Cerebellar nuclear complex (tissue), 1 donor: Measurements from ENCODE around the gene ZFR2.
"Not testable (repeated sequence)": the region's sequence is repeated elsewhere in the genome, so short reads cannot be mapped to it uniquely, and the experiment has no call there.

ENCODE experiments used
- DNase-seq, 2 experiments: peaks; one replicate each; lab custom pipeline; 2025; lab: John Stamatoyannopoulos, UW

The ZFR2 gene

DNA sequence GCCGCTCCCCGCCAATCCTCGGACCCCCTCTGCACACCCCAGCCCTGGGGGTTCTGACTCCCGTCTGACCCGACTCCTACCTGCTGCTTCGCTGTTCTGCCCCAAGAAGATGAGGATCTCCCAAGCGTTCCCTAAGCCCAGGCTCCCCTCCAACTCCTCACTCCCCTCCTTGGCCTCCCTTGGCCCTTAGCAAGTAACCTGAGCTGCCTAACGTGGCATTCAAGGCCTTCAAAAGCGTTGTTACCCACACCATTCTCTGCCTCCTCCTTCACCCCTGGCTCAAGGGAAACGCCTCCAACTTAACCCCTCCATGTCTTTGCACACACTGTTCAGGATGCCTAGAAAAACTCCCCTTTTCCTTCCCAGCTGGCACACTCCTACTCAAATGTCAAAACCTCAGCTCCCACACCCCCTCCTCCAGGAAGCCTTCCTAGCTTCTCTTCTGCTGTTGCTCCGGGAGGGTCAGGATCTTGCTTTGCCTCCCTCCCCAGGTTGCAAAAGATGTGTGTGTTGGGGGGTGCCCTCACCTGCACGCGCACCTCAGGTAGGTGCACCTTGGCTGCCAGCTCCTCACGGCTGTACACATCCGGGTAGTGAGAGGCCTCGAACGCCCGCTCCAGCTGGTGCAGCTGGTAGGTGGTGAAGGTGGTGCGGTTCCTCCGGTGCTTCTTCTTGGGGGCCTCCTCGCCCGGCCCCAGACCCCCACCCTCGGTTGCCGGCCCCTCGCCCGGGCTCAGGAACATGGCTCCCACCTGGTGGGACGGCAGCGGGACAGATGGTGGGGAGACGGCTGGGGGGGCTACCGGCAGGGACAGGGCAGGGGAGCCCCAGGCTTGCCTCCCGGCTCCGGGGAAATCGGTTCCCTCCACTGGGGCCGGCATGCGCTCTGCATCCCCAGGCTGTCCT lies 97.6 kb downstream of the ZFR2 start:
- DNase-seq = no peak

DNA sequence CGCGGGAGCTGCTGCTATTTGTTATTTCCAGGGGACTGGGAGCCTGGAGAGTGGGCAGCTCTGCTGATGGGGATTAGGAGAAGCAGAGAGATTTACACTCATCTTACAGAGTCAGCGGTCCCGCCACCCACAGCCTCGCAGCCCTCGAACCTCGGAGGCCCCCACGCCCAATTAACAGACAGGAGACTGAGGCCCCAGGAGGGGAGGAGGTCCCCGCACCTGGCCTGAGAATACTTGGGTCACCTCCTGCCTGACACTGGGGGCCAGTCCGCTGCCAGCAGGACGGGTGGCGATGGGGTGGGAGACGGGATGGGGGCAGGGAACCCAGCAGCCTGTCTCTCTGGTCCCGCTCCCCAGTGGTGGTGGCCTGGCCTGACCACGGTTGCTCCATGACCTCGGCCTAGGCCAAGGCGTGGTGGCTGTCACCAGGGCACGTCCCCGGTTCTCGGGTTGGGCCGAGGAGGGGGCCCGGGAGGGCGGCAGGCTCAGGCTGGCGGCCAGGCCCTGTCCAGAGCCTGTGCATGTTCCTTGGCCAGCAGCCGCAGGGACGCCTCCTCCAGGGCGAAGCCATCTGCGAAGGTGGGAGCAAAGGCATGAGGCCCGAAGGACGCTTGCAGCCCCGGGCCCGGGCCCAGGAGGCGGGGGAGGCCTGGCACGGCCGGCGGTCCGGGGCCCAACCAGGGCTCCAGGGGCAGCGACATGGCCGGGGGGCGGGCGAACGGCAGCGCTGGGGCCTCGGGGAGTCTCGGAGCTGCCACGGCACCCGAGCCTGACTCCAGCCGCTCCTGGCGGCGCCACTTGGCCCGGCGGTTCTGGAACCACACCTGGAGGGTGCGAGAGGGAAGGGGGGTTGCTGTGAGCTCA lies 98.5 kb downstream of the ZFR2 start:
- no peak for DNase-seq

DNA sequence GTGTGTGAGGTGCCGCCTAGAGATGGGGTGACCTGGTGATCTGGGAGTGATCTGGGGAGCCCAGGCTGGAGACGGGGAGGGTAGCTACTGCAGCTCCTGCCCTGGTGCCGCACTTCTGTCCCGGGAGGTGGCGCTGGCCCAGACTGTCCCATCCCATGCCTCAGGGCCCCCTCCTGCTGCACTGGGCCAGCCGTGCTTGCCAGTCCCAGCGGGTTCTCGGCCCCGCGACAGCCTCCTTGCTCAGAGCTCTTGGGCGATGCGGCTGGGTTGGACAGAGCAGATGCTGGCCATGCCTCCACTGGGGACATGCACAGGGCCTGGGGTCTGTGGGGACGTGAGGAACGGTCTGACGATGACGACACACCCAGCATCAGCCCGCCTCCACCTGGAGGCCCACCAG lies 99.3 kb downstream of the ZFR2 start:
- no peak for DNase-seq

DNA sequence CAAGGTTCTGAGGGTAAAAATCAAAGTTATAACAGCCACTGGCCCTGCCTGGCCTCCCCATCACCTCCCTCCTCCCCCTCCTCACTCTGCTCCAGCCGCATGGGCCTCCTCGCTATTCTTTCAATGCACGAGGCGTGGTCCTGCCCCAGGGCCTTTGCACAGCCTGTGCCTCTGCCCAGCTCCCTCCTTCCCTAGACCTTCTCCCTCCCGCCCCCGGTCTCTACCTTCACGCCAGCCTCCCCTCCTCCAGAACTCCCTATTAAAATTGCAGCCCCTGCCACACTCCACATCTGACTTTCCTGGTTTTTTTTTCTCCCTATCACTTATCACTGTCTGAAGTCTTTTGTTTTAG lies 100.1 kb downstream of the ZFR2 start:
- no peak for DNase-seq

DNA sequence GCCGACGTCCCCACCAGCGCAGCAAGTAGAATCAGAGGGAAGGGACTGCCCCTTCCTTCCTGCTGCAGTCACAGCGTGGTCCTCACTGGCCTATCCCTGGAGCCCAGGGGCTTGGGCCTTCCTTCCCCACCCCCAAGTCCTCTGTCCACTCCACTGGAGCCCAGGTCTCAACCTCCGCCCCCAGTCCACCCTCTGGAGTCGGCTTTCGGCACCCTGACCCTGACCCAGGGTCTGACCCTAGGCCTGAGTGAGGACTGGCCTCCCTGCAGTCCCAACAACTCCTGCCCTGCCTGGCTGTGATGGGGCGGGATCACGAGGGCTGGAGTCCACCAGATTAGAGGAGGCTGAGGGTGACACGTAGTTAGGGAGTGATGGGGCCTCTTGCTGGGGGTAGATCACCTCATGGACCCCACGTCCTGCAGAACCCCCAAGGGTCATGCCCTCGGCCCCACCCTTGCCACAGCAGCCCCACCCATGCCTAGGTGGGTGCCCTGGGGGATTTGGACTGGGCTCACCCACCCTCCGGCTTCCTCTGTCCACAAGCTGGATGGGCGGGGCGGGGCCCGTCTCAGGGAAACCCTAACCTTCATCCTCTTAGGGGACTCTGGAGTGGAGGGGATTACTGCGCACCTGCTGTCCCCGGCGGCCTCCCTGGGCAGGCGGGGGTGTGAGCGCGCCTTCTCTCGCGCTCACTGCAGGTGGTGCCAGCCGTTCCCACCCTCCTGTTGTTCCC lies 100.7 kb downstream of the ZFR2 start:
- DNase-seq = no peak

DNA sequence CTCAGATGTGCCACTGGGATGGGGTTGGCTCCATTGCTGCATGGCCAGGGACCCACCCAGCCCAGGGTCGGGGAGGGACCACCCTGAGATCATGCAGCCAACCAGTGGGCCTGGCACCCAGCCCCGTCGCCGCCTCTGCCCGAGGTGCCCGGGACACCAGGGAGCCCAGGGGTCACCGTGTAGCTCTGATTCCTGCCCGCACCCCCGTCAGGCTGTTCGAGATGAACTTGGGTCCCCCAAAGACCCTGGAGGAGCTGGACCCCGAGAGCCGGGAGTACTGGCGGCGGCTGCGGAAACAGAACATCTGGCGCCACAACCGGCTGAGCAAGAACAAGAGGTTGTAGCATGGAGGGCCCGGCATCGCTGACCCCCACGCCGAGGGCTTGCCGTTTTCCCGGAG lies 101.8 kb downstream of the ZFR2 start:
- DNase-seq = no peak

DNA sequence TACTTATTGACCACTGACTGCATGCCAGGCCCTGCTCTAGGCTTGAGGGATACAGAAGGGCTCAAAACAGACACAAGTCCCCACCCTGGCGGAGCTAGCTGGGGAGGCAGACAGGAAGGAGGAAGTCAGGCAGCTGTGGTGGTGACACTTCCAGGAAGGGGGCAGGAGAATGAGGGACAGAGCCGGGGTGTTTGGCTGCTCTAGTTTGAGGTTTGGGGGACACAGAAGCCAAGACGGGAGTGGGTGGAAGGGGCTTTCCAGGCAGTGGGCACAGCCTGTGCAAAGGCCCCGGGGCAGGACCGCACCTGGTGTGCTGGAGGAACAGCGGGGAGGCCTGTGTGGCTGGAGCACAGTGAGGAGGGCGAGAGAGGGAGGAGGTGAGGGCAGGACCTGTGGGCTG lies 102.3 kb downstream of the ZFR2 start:
- DNase-seq = no peak

DNA sequence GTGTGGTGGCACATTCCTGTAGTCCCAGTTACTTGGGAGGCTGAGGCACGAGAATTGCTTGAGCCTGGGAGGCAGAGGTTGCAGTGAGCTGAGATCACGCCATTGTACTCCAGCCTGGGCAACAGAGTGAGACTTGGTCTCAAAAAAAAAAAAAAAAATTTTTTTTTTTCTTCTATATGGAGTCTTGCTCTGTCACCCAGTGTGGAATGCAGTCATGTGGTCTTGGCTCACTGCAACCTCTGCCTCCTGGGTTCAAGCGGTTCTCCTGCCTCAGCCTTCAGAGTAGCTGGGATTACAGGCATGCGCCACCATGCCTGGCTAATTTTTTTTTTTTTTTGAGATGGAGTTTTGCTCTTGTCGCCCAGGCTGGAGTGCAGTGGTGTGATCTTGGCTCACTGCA lies 103.1 kb downstream of the ZFR2 start:
- not testable (repeated sequence) for DNase-seq

DNA sequence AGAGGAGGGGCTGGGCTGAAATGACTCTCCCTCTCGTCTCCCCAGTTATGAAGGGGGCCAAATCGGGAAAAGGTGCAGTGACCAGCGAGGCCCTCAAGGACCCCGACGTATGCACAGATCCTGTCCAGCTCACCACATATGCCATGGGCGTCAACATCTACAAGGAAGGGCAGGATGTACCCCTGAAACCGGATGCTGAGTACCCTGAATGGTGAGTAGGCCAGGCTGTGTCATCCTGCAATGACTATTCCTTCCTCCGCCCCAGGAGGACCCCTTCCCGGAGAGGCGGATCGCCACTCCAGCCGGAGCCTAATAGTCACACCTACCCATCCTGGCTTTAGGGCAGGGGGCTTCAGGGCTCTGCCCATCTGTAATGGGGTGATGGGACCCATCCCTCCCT lies 103.7 kb downstream of the ZFR2 start:
- no peak for DNase-seq

DNA sequence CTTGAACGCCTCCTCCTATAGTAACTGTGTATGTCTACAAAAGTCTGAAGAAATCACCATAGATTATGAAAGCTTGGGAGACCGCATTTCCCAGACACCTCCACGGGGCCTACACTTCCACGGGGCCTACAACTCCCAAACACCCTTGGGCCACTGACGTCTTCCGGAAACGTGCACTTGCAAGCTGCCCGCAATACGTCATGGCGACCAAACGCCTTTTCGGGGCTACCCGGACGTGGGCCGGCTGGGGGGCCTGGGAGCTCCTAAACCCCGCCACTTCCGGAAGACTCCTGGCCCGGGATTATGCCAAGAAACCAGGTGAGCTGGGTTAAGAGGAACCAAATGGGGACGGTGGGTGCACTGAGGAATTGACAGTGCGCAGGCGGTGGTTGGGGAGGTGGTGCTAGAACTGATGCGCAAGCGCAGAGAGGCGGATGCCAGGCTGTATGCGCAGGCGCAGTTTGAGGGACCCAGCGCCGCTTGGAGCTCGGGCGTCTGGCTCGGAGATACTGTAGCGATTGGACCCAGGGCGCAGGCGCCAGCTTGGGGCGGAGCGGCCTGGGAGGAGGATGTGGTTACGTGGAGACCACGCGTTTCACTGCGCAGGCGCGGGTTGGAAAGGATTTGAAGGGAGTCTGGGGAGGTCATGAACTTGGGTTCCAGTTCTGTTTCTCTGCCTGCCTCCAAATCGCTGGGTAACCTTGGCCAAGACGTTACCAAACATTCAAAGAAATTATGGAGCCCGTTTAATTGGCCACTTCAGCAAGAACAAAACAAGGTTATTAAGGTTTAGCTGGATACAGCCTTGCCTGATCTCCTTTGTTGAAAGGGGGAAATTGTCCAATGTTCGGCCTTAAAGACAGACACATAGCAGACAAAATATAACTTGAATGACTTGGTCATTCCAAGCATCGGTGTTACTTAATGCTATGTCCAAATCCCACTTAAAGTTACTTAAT lies 106.1 kb downstream of the ZFR2 start, which contains the start of gene MRPL54:
MRPL54 (plus strand) TSS at position 182 of the 959 bp plus-strand sequence; CDS start at position 201, 19 bp downstream.
- peak; percentile 82 to 93 for DNase-seq

DNA sequence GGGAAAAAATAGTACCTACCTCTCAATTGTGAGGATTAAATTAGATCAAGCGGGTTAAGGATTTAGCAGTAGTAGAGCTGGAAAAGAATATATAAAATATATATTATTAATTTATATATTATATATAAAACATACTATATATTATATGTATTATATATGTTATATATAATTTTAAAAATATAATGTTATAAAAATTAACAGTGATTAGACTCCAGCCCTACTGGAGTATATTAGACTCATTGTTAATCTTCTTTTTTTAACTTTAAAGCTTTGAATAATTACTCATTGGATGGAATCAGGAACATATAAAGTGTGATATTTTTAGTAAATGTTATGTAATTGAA lies 106.7 kb downstream of the ZFR2 start:
- DNase-seq = no peak

DNA sequence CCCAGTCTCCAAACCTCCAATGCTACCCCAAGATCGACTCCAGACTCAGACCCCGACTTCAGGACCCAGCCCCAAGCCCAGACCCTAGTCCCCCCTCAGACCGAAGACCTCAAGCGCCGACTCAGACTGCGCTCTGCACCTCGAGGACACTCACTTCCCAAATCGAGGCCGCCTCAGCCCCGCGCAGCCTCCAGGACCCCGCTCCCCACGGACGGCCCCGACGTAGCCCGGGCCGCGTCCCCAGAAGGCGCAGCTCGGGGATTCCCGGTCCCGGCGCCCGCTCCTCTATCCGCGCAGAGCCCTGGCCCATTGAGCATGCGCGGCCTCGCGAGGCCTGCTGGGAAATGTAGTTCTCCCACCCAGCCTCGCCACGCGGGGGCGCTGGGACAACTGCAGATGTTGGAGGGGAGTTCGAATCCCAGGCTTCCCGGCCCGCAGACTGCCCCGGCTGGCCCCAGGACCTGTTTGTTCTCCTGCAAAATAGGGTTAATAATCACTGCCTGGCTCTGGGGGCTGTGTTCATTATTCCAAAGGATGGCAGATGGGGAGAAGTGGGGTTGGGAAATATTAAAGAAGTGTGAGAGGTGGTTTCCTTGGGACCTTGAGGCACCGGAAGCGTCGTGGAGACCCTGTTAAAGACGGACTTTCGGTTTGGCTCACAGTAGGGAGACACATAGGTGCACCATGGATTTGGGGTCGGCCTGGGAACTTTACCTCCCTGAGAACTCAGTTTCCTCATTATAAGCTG lies 107.3 kb downstream of the ZFR2 start, which contains the start of gene APBA3:
APBA3 (minus strand) TSS at position 311 of the 748 bp plus-strand sequence. CDS start 1,428 bp downstream, outside the sequence.
- peak in 1 of 2 experiments; percentile 70 for DNase-seq

DNA sequence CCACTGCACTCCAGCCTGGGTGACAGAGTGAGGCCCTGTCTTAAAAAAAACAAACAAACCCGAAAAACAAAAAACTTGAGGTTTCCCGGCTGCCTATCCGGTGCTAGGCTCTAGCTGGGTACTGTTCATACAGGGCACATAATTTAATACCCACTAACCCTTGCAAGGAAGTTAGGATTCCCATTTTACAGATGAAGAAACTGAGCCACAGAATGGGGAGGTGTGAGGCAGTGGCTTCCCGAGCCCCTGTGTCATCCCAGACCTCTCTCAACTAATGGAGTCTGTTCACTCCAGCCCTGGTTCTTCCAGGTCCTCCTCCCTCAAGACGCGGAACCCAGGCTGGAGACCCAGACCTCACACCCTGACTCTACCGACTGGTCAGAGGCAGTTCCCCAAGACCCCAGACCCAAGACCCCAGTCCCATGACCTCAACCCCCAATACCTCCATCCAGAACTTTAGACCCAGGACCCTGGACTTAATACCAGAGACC lies 107.9 kb downstream of the ZFR2 start:
- no peak for DNase-seq

DNA sequence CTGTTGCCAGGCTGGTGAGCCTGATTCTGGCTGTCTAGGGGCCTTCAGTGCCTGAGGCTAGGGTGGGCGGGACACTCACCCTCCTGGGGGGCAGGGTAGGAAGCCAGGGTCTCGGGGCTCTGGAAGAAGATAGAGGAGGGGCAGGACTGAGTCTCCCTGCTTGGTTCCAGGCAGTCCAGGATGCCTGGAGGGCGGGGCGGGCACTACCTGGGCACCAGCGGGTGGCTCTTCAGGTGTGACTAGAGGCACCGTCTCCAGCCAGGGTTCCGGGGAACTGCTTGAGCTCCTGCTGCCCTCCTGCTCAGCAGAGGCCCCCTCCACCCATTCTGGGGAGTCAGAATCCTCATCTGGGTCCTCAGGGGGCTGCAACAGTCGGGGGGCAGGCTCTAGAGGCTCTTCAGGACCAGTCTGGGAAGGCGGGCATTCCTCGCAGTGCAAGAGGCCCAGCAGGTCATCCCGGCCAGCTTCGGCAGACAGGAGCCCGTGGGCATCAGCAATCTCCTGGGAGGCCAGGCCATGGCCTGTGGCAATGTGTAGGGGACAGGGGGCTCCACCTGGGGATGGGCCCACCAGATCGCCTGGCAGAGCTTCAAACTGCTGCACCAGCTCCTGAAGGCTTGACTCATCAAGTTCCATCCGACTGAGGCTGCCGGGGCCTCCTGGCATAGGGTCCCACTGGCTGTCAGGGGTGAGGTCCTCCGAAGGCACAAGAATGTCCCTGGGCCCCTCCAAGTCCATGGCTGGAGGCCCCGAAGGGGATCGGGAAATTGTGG lies 109.2 kb downstream of the ZFR2 start:
- no peak for DNase-seq

DNA sequence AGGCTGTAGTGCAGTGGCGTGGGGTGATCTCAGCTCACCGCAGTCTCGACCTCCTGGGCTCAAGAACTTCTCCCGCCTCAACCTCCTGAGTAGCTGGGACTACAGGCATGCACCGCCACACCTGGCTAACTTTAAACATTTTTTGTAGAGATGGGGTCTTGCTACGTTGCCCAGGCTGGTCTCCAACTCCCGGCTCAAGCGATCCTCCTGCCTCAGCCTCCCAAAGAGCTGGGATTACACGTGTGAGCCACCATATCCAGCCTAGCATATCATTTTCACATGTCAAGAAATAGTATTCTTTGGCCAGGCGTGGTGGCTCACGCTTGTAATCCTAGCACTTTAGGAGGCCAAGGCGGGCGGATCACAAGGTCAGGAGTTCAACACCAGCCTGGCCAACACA lies 110.5 kb downstream of the ZFR2 start:
- not testable (repeated sequence) for DNase-seq

DNA sequence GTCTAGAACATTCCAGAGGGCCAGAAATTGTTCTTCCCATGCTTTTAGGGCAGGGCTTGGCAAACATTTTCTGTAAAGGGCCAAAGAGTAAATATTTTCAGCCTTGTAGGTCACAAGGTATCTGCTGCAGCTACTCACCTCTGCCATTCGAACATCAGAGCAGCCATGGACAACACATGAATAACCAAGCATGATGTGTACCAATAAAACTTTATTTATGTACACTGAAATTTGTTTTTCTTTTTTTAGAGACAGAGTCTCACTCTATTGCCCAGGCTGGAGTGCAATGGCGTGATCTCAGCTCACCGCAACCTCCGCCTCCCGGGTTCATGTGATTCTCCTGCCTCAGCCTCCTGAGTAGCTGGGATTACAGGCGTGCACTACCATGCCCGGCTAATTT lies 111.1 kb downstream of the ZFR2 start:
- not testable (repeated sequence) for DNase-seq
